Activated naive CD4-positive, alpha-beta T cell treated with anti-CD3 and anti-CD28 coated beads, Interleukin-2, amount 50 U/mL, for 24 hours (primary cell): Measurements from ENCODE around the gene SLC2A13.
"Not testable (repeated sequence)": the region's sequence is repeated elsewhere in the genome, so short reads cannot be mapped to it uniquely, and the experiment has no call there.

ENCODE experiments used
- H3K27ac Mint-ChIP-seq: one replicate; pipeline ENCODE4 v1.8.0; 2021; ENCODE audit warnings: mild to moderate bottlenecking, mixed read lengths
- H3K27me3 Mint-ChIP-seq: one replicate; pipeline ENCODE4 v1.8.0; 2021; ENCODE audit warnings: mixed read lengths
- H3K36me3 Mint-ChIP-seq: one replicate; pipeline ENCODE4 v1.8.0; 2021; ENCODE audit warnings: mixed read lengths
- H3K4me1 Mint-ChIP-seq: one replicate; pipeline ENCODE4 v1.8.0; 2021; ENCODE audit warnings: mixed read lengths
- H3K4me3 Mint-ChIP-seq: one replicate; pipeline ENCODE4 v1.8.0; 2021; ENCODE audit warnings: mild to moderate bottlenecking, mixed read lengths
- H3K9me3 Mint-ChIP-seq: one replicate; pipeline ENCODE4 v1.8.0; 2021; ENCODE audit warnings: mixed read lengths

SLC2A13 gene

GRCh38 chr12:39830171-39830570 is 275.7 kb downstream of the SLC2A13 start:
- Mint-ChIP-seq H3K36me3 (peaks cover 2% of the 10 kb centered on the region), H3K4me3 (no peak overlapping the region), H3K9me3 (no peaks in the 10 kb centered on the region), H3K27me3 (no peaks in the 10 kb centered on the region), H3K27ac (no peak overlapping the region), H3K4me1 (no peaks in the 10 kb centered on the region)

GRCh38 chr12:39824505-39825212 is 281.2 kb downstream of the SLC2A13 start:
- H3K36me3 Mint-ChIP-seq, result peaks cover 2% of the 10 kb centered on the region
- H3K4me3 Mint-ChIP-seq, result no peak overlapping the region
- H3K27ac Mint-ChIP-seq, result no peak overlapping the region
- H3K27me3 Mint-ChIP-seq, result no peaks in the 10 kb centered on the region
- H3K4me1 Mint-ChIP-seq, result no peaks in the 10 kb centered on the region
- H3K9me3 Mint-ChIP-seq, result no peaks in the 10 kb centered on the region

GRCh38 chr12:39816671-39817185 is 289.2 kb downstream of the SLC2A13 start:
- Mint-ChIP-seq H3K4me3 (no peak overlapping the region), H3K27me3 (no peaks in the 10 kb centered on the region), H3K4me1 (no peaks in the 10 kb centered on the region), H3K9me3 (no peaks in the 10 kb centered on the region), H3K27ac (no peak overlapping the region), H3K36me3 (peaks cover 2% of the 10 kb centered on the region)

GRCh38 chr12:39815746-39816145 is 290.1 kb downstream of the SLC2A13 start:
- Mint-ChIP-seq H3K36me3 (peaks cover 2% of the 10 kb centered on the region), H3K9me3 (peaks cover 4% of the 10 kb centered on the region), H3K4me3 (no peak overlapping the region), H3K4me1 (no peaks in the 10 kb centered on the region), H3K27ac (no peak overlapping the region), H3K27me3 (no peaks in the 10 kb centered on the region)

- Mint-ChIP-seq H3K27me3 (no peaks in the 10 kb centered on the region), H3K27ac (no peak overlapping the region), H3K4me1 (no peaks in the 10 kb centered on the region), H3K36me3 (peaks cover 4% of the 10 kb centered on the region), H3K9me3 (peaks cover 6% of the 10 kb centered on the region), H3K4me3 (no peak overlapping the region)
Measured at GRCh38 chr12:39814626-39815025, 291.3 kb downstream of the SLC2A13 start.

- Mint-ChIP-seq H3K36me3 (peaks cover 3% of the 10 kb centered on the region), H3K4me1 (no peaks in the 10 kb centered on the region), H3K27ac (no peak overlapping the region), H3K27me3 (no peaks in the 10 kb centered on the region), H3K9me3 (peaks cover 6% of the 10 kb centered on the region), H3K4me3 (no peak overlapping the region)
Measured at GRCh38 chr12:39813776-39814175, 292.1 kb downstream of the SLC2A13 start.

GRCh38 chr12:39812456-39812855 is 293.4 kb downstream of the SLC2A13 start:
- H3K4me3 Mint-ChIP-seq, H3K27me3 Mint-ChIP-seq, H3K36me3 Mint-ChIP-seq, H3K27ac Mint-ChIP-seq, H3K9me3 Mint-ChIP-seq, H3K4me1 Mint-ChIP-seq: not testable (repeated sequence)

GRCh38 chr12:39807043-39807442 is 298.8 kb downstream of the SLC2A13 start:
- Mint-ChIP-seq H3K4me1 (no peaks in the 10 kb centered on the region), H3K27ac (no peak overlapping the region), H3K36me3 (peaks cover 2% of the 10 kb centered on the region), H3K27me3 (no peaks in the 10 kb centered on the region), H3K9me3 (peaks cover 6% of the 10 kb centered on the region), H3K4me3 (no peak overlapping the region)

GRCh38 chr12:39805651-39806050 is 300.2 kb downstream of the SLC2A13 start:
- H3K36me3 Mint-ChIP-seq, result peaks cover under 1% of the 10 kb centered on the region
- H3K27me3 Mint-ChIP-seq, result no peaks in the 10 kb centered on the region
- H3K4me3 Mint-ChIP-seq, result no peak overlapping the region
- peaks cover 1% of the 10 kb centered on the region for H3K9me3 Mint-ChIP-seq
- H3K27ac Mint-ChIP-seq, result no peak overlapping the region
- no peaks in the 10 kb centered on the region for H3K4me1 Mint-ChIP-seq

- H3K36me3 Mint-ChIP-seq, result no peaks in the 10 kb centered on the region
- no peak overlapping the region for H3K27ac Mint-ChIP-seq
- no peak overlapping the region for H3K4me3 Mint-ChIP-seq
Measured at GRCh38 chr12:39804898-39805297, 301.0 kb downstream of the SLC2A13 start.

GRCh38 chr12:39804479-39804878 is 301.4 kb downstream of the SLC2A13 start:
- no peak overlapping the region for H3K4me3 Mint-ChIP-seq
- H3K27ac Mint-ChIP-seq, result no peak overlapping the region
- H3K9me3 Mint-ChIP-seq, result no peaks in the 10 kb centered on the region
- no peaks in the 10 kb centered on the region for H3K4me1 Mint-ChIP-seq
- no peaks in the 10 kb centered on the region for H3K36me3 Mint-ChIP-seq
- no peaks in the 10 kb centered on the region for H3K27me3 Mint-ChIP-seq

More at GRCh38 chr12:39804898-39805297, 301.0 kb downstream of the SLC2A13 start:
- Mint-ChIP-seq H3K27me3 (no peaks in the 10 kb centered on the region), H3K9me3 (no peaks in the 10 kb centered on the region), H3K4me1 (no peaks in the 10 kb centered on the region)

- Mint-ChIP-seq H3K9me3 (no peaks in the 10 kb centered on the region), H3K36me3 (no peaks in the 10 kb centered on the region)
Measured at GRCh38 chr12:39803151-39803550, 302.7 kb downstream of the SLC2A13 start.

GRCh38 chr12:39798977-39799376 is 306.9 kb downstream of the SLC2A13 start:
- Mint-ChIP-seq H3K27me3 (no peaks in the 10 kb centered on the region), H3K4me3 (no peak overlapping the region), H3K36me3 (no peaks in the 10 kb centered on the region), H3K27ac (no peak overlapping the region), H3K9me3 (no peaks in the 10 kb centered on the region), H3K4me1 (no peaks in the 10 kb centered on the region)

More at GRCh38 chr12:39803151-39803550, 302.7 kb downstream of the SLC2A13 start:
- Mint-ChIP-seq H3K27me3 (no peaks in the 10 kb centered on the region), H3K4me3 (no peak overlapping the region), H3K4me1 (no peaks in the 10 kb centered on the region), H3K27ac (no peak overlapping the region)

- H3K27me3 Mint-ChIP-seq, result no peaks in the 10 kb centered on the region
- H3K36me3 Mint-ChIP-seq, result no peaks in the 10 kb centered on the region
- H3K9me3 Mint-ChIP-seq, result no peaks in the 10 kb centered on the region
- no peak overlapping the region for H3K4me3 Mint-ChIP-seq
- no peaks in the 10 kb centered on the region for H3K4me1 Mint-ChIP-seq
- H3K27ac Mint-ChIP-seq, result no peak overlapping the region
Measured at GRCh38 chr12:39798429-39798828, 307.5 kb downstream of the SLC2A13 start.

GRCh38 chr12:39795481-39795880 is 310.4 kb downstream of the SLC2A13 start:
- no peaks in the 10 kb centered on the region for H3K36me3 Mint-ChIP-seq
- H3K4me1 Mint-ChIP-seq, result no peaks in the 10 kb centered on the region
- H3K27me3 Mint-ChIP-seq, result no peaks in the 10 kb centered on the region
- no peak overlapping the region for H3K27ac Mint-ChIP-seq
- no peaks in the 10 kb centered on the region for H3K9me3 Mint-ChIP-seq
- H3K4me3 Mint-ChIP-seq, result no peak overlapping the region

GRCh38 chr12:39792938-39793337 is 312.9 kb downstream of the SLC2A13 start:
- Mint-ChIP-seq H3K27ac (no peak overlapping the region), H3K27me3 (no peaks in the 10 kb centered on the region), H3K4me3 (no peak overlapping the region), H3K36me3 (no peaks in the 10 kb centered on the region), H3K9me3 (no peaks in the 10 kb centered on the region), H3K4me1 (no peaks in the 10 kb centered on the region)

- no peak overlapping the region for H3K27ac Mint-ChIP-seq
- H3K27me3 Mint-ChIP-seq, result no peaks in the 10 kb centered on the region
- H3K4me1 Mint-ChIP-seq, result no peaks in the 10 kb centered on the region
- no peak overlapping the region for H3K4me3 Mint-ChIP-seq
- H3K9me3 Mint-ChIP-seq, result no peaks in the 10 kb centered on the region
- peaks cover 1% of the 10 kb centered on the region for H3K36me3 Mint-ChIP-seq
Measured at GRCh38 chr12:39788239-39788638, 317.6 kb downstream of the SLC2A13 start.
